Measurements from ENCODE around the gene SERPINA10.
"Not testable (repeated sequence)": the region's sequence is repeated elsewhere in the genome, so short reads cannot be mapped to it uniquely, and the experiment has no call there.

Gene SERPINA10

DNA sequence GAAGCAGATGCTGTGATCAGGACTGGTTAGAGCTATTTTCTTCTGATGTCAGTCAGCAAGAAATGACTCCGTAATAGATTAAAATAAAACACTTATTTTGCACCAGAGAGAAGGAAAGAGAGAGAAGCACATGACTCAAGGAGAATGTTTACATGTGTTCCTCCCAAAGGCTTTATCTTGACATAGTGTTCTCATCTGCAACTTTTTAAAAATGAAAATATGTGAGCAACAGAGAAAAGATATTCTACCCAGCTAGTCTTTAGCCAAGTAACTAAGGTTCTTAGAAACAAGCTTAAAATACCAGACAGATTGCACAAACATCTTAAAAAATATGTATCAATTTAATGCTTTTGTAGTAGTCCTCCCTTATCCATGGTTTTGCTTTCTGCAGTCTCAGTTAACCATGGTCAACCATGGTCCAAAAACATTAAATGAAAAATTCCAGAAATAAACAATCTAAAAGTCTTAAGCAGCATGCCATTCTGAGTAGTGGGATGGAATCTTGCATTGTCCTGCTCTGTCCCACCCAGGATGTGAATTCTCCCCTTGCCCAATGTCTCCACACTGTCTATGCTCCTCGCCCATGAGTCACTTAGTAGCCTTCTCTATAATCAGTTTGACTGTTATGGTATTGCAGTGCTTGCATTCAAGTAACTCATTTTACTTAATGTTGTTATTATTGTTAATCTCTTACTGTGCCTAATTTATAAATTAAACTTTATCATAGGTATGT, 9.9 kb downstream of the SERPINA10 start:
- no peak for DNase-seq

- no peak for DNase-seq
These were observed 14.3 kb downstream of the SERPINA10 start for GRCh38 chr14:94278731-94279130.

DNA sequence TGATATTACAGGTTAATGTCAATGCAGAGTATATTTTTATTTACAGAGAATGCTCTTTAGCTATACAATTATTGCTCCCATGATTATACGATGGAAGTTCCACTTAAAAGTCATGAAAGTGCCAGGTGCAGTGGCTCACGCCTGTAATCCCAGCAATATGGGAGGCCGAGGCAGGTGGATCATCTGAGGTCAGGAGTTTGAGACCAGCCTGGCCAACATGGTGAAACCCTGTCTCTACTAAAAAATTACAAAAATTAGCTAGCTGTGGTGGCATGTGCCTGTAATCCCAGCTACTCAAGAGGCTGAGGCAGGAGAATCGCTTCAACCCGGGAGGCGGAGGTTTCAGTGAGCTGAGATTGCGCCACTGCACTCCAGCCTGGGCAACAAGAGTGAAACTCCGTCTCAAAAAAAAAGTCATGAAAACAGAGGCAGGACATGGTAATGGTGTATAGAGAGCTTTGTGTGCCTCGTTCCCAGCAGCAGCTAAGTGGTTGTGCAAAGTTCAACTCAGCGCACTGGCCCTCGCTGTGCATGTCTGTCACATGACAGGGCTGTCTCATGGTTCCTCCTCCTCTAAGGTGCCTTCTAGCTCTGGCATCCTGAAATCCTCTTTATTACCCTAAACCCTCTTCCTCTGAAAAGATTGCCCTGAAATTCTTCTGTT, 16.0 kb downstream of the SERPINA10 start:
- not testable (repeated sequence) for DNase-seq

DNA sequence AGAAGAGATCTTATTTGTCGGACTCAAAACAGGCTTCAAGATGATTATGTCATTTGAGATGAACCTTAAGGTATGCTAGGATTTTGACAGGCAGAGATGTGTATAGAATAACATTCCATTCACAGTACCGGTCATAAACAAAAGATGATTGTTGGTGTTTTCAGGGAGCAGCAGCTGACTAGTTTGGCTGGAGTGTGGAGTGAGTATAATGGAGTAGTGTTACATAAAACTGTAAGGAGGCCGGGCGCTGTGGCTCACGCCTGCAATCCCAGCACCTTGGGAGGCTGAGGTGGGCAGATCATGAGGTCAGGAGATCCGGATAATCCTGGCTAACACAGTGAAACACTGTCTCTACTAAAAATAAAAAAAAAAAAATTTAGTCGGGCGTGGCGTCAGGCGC, 23.9 kb downstream of the SERPINA10 start:
- DNase-seq = no peak

GRCh38 chr14:94268582-94268981, 24.5 kb downstream of the SERPINA10 start:
- DNase-seq = not testable (repeated sequence)

GRCh38 chr14:94267352-94267751, 25.7 kb downstream of the SERPINA10 start:
- DNase-seq = no peak

DNA sequence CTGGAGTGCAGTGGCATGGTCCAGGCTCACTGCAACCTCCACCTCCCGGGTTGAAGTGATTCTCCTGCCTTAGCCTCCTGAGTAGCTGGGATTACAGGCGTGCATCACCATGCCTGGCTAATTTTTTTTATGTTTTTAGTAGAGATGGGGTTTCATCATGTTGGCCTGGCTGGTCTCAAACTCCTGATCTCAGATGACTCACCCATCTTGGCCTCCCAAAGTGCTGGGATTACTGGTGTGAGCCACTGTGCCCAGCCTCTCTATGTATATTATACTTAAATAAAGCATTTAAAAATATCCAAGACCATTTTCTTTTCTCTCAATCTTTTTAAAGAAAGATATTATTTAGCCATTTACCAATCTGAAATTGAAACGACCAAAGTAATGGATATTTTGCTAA, 28.9 kb downstream of the SERPINA10 start:
- DNase-seq = not testable (repeated sequence)

GRCh38 chr14:94244182-94244581, 48.9 kb downstream of the SERPINA10 start:
- no peak for DNase-seq

DNA sequence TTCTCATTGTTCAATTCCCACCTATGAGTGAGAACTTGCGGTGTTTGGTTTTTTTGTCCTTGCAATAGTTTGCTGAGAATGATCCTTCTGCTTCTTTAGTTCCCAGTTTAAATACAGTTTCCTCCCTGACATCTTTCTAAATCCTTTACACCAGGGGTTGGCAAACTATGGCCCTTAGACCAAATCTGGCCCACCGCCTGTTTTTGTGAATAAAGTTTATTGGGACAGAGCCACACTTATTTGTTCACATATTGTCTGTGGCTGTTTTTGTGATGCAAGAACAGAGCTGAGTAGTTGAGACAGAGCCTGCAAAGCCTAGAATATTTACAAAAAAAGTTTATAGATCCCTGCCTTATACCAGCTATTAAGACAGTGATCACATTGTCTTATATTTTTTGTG, 53.7 kb downstream of the SERPINA10 start:
- DNase-seq = no peak

- no peak for DNase-seq
These were observed 55.1 kb downstream of the SERPINA10 start for GRCh38 chr14:94237983-94238382.

DNA sequence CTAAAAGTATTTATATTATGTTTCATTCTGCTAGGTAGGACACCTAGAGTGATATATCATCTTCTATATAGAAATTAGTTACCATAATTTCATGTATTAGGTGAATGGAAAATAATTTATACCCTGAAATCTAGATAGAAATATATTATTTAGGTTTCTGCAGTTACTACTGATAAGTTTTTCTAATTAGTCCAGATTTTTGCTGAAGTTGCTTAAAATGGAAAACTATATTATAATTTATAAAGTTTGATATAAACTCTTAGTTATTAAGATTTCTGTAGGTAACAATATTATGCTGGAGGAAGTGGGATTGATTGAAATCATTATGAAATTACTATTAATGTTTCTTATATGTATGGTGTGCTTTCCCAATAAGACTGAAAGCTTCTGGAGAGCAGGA, 56.0 kb downstream of the SERPINA10 start:
- DNase-seq = no peak

All from T-helper 1 cell (primary cell).